GM19035 (cell line): ENCODE measurements around the gene RRAGD.

Experiments used
- ATAC-seq: cut with Tn5 transposase; IDR thresholded peaks from one replicate; pipeline ENCODE4 v1.9.1; 2021; ENCODE audit not compliant: unreplicated experiment

RRAGD gene

DNA sequence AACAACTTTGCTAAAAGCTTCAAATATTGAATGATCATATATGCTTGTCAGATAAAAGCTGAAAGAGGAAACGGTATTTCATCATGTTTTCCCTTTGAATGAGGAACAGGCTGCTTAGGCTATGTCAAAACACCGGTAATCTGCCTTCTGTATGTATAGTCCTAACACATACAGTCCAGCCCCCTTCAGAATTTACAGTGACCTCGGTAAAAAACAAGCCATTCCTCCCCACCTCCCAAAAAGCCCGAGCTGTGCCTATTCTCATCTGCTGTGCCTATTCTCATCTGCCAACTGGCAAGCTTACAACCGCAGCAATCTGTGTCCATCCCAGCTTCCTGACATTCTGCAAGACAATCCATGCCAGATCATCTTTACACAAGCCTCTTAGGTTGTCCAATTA lies 32.8 kb downstream of the RRAGD start:
- no peak for ATAC-seq

DNA sequence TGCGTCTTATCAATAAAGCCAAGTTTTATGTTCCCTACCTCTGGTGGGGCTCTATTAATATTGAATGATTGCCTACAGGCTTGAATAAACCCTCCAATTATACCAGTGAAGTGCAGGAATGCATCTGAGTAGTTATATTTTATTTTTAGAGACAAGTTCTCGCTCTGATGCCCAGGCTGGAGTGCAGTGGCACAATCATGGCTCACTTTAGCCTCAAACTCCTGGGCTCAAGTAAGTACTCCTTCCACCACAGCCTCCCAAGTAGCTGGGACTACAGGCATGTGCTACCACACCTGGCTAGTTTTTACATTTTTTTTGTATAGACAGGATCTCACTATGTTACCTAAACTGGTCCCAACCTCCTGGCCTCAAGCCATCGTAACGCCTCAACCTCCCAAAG lies 33.4 kb downstream of the RRAGD start:
- ATAC-seq: no peak

DNA sequence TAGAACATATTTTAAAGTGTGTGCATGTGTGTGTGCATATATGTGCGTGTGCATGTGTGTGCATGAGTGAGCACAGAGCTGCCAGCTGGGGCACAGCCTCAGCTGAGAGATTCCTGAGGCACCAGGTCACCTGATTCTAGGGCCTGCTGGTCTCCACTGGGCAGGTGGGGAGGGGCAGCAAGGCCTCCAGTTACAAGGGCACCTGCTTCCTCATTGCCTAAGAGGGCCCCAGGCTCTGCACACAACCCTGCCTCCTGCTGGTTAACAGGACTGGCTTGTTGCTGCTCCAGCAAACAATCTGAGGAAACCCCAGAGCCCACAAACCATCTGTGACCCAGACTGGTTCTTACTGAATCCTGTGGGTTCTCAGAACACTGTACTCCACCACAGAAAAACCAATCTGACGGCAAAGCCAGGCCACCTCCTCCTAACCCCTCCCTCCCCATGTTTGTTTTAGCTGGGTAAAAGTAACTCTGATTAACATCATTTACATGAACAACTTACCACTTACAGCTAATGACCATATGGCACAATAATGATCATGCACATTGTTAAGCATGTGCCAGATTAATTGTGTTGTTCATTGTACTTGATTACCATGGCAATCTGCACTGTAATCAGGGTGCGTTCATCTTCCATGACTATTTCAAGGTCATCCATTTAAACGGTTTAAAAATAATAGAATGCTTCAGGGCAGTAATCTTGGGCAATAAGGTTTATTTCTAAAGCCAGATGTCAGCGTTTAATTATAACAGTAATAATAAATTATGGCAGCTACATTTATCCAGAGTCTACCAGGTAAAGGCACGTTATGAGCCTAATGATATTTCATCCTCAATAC lies 36.4 kb downstream of the RRAGD start:
- peak; percentile 70 for ATAC-seq

DNA sequence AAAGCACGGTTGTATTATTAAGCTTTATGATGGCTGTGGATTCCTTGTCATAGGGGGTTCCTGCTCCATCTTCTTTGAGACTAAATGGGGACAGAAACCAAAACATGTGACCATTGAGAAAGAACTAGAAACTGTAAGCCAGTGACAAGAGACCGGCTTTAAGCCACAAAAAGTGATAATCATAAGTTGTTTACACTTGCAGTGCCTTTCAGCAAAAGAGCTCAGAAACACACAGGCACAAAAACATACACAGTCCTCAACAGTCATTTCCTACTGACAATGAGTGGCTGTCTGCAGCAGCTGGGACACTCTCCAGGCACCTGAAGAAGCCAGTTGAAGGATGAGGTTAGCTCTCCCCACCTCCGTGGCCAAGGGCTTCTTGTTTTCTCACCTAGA lies 39.6 kb downstream of the RRAGD start:
- ATAC-seq: peak; percentile 44

DNA sequence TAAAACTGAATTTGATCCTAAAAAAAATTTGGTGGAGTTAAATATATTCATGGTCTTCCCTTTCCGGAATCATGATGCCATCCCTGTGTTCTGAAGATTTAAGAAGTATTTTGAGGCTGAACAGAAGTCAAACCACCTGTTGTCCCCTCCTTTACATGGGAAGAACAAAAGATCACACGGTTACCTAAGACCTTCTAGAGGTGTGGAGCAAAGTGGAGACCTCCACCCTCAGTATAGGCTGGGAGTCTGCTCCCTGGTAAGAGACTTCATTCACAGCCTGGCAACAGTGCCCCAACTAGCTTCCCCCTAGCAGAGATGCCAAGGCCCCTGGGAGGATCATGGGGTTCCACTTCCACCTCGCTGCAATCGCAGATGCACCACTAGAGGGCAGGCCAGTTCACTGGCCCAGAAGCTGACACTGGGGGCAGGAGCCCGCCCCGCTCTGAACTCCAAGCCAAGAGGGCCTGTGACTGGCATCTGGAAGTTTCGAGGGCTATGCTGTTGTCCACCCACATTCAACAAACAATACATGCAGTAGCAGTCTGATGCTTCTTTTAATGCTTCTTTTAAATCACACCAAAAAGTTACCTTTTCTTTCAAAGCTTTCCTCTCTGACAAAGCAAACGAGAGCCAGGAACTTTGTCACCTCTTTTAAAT lies 40.1 kb downstream of the RRAGD start:
- peak; percentile 73 for ATAC-seq

DNA sequence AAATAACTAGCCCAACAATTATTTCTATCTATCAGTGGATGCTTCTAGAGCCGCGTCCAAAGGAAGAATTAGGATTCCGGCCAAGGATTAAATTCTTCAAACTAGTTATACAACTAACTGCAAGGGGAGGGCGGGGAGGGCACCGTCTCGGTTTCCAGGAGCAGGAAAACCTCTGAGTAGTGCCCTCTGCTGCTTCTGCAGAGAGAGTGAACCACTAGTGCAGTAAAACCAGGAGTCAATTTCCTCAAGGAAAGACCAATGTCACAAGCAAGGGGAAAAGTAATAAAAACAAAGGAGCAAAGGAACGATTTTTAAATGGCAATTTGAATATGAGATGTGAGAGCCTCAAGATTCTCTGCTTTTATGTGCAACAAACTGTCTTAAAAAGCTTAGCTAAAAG lies 43.1 kb downstream of the RRAGD start:
- no peak for ATAC-seq

DNA sequence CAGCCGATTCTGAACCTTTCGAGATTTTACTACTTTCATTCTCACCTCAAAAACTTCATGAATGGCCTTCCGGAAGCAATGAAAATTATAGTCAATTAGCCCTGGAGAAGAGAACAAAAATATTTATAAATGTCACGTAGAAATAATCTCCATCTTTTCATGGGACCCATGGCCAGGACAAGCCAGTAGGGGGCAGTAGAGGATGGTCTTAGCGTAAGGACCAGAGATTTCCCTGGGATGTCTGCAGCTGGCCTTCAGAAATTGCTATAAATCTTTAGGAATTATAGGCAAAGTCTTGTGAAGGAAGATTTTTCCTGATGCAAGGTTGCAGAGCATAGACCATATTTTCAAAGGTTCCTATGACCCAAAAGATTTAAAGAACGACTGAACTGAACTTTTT lies 44.0 kb downstream of the RRAGD start:
- no peak for ATAC-seq

DNA sequence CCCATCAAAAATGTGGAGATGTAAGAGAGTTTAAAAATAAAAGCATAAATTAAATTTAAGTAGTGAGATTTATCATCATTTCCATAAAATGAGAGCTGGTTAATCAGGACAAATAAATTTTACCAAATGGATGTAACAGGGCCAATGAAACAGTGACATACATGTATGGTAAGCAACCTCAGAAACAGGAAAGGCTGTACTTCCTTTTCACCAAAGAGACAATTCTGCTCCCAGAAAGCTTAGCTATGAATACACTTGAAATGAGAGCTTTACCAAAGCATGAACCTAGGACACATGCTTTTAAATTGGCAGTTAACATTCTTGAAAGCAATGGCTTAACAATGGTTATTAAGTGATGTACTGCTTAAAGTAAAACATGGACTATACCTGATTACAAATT lies 47.5 kb downstream of the RRAGD start:
- ATAC-seq: no peak

DNA sequence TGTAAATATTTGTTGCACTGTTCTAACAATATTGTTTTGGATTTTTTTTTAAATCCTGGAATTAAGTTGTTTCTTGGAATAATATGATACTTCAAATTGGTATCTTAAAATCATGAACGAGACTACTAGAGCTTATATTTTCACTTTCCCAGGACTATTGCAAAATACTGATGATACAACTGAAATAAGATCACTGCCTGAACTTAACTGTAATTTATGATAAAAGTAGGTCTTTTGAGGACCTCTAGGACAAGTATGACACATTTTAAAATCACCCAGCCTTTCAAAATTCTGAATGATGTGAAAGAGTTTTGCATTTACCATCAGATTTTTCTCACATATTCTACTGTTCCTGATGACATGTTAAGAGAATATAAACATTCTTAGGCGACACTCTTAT lies 50.9 kb downstream of the RRAGD start:
- ATAC-seq: no peak

DNA sequence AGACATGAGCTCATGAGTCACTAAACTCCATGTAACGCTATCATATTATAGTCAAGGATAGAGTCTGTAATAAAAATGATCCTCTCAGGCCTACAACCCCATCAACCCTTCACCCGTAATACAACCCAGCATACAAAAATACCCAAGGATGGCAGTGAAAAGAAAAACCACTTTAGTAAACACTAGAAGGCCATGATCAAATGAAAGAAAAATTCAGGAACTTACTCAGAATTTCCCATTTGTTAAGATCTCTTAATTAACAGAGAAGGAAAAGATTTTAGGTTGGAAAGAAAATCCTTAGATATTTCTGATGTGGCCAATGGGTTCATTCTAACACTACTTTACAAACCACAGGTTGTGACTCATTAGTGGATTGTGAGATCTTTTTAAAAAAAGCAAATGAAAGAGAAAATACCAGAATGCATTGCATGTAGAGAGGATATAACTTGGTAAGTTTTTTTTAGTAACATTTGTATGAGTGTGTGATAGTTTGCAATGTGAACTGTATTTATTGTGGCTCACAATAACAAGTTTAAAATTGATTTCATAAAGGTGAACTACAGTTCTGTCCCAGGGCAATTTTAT lies 51.6 kb downstream of the RRAGD start:
- ATAC-seq: peak; percentile 43

DNA sequence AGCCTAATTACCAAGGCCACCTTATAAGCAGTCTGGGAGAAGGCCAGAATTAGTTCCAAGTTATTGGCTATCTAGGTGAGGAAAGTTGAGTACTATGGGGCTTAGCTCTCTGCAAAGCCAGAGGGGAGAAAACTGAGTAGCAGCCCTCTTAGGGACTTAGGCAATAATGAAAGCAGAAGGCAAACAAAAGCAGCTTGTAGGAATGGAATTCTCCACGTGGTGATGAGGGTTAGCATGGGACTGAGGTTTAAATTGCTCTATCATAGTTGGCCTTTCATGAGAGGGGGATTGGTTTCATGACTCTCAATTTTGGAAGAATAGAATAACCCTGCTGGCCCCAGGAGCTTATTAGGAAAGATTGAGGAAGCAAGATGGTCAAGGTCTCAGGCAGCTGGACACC lies 52.5 kb downstream of the RRAGD start:
- no peak for ATAC-seq

DNA sequence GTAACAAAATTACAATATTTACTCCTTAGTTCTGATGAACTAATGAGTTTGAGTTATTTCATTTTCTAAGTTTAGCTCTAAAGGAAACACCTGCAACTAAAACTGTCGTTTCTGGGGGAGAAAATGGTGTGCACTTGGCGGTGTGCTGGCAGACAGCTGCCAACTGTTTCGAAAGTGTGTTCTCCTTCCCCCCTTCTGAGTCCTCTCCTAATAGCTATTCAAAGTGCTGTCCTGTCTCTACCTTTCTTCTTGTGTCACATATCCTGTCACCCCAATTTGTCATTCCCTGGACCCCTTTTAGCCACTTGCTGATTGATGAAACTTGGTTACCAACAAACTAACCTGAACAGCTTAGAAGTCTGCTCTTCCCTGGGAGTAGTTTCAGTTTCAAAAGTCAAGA lies 54.7 kb downstream of the RRAGD start:
- peak; percentile 49 for ATAC-seq

DNA sequence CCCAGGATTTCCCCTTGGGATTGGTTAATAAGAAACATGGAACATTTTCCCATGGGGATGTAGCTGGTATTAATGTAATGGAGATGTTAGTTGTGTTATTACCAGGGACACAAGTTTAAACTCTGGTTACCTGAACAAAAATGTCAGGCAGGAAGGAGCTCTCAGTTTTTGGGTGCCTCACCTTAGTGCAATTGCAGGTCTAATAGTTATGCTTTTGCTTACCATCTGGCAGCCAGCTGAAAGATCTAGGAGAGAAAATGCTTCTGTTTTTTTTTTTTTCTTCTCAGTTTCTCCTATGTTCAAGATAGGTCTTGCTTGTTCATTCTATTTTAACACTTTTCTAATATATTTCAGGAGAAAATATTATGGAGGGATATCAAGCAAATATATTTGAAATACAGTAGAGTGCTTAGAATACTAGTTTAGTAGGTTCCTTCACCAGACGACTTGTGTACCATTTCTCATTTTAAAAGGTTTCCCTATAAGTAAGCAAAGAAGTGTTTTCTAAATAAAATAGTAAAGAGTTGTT lies 55.4 kb downstream of the RRAGD start:
- ATAC-seq: no peak

DNA sequence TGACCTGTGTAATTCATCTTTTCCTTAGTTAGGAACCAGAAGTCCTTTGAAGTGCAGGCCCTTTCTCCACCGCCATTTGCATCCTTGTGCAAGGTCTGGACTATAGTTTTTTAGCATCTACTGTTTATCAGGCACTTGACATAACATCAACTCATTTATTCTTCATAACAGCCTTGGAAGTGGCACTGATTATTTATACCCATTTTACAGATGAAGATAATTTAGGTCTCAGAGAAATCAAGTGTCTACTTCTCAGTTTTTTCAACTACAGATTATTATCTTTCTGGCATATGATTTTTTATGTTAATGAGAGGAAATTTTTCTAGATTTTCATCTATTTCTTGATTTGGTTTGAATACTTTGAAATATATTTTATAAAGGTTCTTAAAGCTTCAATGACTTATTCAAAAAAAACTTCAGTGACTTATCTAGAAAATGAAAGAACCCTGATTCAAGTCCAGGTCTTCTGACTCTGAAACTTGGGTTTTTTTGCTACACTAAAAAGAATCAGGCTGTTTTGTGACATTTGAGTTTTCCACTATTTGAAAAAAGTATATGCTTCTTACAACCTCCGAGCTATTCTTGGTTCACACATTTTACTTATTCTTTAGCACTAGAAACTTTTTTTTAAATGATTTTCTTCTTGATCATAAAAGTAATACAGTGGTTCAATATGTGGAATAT lies 56.4 kb downstream of the RRAGD start:
- ATAC-seq: no peak

DNA sequence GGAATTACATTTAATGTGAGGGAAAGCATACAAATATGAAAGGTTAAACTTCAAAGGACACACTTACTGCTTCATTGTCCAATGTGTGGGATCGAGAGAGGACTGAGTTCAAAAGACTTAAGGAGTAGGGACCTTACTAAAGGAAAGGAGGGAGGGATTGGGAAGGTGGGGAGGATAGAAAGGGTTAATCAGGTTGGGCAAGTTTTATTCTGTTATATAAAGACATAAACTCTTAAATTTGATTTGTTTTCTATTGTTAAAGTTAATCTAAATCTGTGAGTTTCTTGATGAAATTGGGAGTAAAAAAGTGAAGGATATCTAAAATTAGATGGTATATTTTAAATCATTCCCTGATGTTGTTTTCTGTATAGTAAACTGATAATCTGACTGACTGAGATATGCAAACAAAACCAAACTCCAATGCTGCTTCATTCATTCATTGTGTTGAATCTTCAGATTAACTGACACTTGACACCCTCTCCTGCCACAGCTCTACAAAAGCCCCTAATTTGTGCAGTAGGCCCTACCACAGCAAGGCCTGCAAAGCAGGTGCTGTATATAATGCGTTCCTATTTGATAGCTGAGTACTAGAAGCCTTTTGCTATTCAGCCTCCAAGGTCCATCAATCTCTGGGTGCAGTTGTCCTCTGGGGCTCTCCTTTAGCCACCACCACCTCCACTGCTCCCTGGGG lies 58.2 kb downstream of the RRAGD start:
- ATAC-seq: no peak

DNA sequence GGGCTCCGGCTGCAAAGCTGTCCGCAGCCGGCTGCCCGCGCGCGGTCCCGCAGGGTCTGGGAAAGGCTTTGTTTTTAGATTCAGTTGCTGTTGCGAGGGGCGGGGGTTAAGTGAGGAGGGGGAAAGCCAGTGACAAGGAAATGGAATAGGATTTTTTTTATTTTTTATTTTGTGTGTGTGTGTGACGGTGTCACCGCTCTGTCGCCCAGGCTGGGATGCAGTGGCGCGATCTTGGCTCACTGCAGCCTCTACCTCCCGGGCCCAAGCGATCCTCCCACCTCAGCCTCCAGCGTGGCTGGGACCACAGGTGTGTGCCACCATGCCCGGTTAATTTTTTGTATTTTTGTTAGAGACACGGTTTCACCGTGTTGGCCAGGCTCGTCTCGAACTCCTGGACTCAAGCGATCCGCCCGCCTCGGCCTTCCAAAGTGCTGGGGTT lies 58.9 kb downstream of the RRAGD start:
- ATAC-seq: no peak

DNA sequence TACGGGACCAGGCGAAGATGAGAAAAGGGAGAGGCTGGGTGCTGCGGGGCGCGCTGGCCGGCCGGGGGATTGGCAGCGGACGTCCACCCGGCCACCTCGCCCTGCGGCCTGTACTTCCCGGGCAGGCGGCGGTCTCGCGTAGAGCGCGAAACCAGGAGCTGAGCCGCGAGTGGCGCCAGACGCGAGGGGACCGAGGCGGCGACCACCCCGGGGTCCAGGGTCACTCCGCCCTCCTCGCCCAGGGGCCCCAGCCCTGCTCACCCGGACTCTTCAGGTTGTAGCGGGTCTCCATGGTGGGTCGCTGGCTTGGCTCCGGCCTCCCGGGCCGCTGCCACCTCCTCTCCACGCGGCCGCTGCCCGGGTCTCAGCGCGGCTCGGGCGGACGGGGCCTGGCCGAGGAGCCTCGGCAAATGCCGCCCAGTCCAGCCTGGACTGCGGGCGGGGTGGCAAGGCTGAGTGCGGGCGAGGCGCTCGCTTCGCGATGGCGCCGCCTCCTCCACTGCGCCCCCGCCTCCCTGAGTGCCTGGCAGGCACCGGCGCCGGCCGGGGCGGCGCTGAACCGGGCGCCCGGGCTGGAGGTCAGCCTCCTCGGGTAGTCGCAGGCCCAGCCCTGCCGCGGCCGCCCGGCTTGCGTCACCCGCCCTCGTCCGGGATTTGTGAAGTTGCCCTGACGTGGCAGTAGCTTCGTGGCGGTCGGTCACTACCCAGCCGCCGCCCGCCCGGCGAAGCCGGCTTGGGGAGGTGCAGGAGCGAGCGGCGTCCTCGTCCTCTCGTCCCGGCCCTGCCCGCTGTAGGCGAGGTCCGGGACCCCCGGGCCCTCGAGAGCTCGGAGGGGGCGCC lies 59.6 kb downstream of the RRAGD start, which contains the start of gene UBE2J1:
Gene UBE2J1 (minus strand): TSS at position 445 of the 840 bp plus-strand sequence. CDS start 153 bp downstream, at position 292.
- ATAC-seq: peak; percentile 49

DNA sequence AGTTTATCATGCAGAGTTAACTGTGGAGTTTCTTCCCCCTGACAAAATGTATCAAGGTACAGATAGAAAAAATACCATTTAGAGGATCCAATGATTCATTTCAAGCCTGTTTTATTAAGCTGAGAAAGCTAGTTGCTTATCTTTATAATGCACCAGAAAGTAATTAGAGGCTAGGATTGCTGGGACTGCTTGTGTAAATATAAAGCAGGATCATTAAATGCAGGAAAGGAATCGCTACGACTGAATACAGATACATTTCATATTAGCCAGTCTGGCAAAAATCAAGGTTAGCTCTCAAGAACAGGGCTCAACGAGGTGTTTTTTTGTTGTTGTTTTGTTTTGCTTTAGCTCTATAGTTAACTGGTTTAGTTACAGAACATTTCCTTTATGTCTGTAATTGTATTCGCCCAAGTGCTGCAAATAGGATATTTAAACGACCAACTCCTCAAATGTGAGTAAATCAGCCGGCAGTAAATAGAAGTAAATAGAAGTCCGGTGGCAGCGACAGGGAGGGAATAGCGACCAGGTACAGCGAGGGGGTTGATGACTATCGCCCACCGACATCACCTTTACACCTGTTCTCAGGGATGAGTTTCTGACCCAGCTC lies 60.3 kb downstream of the RRAGD start:
- no peak for ATAC-seq

DNA sequence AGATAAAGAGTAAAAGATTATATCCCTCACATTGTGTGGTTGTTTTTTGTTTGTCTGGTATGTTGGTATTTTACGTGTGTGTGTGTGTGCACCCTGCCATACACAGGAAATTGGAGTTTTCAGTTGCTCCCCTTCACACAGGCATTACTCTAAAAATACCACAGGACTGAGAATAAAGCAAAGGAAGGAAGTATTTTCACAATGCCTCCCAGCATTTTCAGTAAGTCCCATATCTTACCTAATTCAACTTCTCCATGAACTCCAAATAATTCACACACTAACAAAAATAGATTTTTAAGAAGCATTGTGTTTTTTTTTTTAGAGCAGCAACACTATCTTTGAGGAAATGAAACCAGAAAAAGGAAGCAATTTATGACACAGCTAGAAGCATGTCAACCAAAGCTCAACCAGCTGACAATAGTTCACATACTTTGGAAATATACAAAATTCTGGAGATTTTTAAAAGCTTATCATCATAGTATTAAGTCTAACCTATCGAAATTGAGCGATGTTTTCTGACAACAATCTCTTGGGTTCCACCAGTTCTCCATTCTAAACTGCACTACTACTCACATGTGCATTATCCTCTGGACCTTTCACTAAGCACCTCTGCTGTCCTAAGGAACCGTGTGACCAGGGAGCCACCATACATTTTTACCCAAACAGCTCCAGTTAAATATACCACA lies 61.6 kb downstream of the RRAGD start:
- peak; percentile 34 for ATAC-seq
